GM18499 (cell line): ENCODE data around the gene DACT3.

Experiments
- ATAC-seq: cut with Tn5 transposase; IDR thresholded peaks from one replicate; pipeline ENCODE4 v1.9.1; 2021; ENCODE audit warnings: moderate number of reproducible peaks; ENCODE audit not compliant: insufficient read depth, unreplicated experiment

DACT3 gene

GRCh38 chr19:46602392-46603194 lies 58.4 kb downstream of the DACT3 start:
- no peak for ATAC-seq

GRCh38 chr19:46601318-46602224 lies 59.4 kb downstream of the DACT3 start, which contains the start of gene CALM3:
TSS of gene CALM3 (plus strand) at chr19:46601330. CDS start at chr19:46601435, 105 bp downstream.
- ATAC-seq, result no peak

GRCh38 chr19:46600384-46601317 lies 60.3 kb downstream of the DACT3 start:
- peak; percentile 60 for ATAC-seq

GRCh38 chr19:46599716-46600373 lies 61.1 kb downstream of the DACT3 start:
- ATAC-seq, result no peak

GRCh38 chr19:46598372-46598917 lies 62.5 kb downstream of the DACT3 start:
- ATAC-seq, result no peak
